ENCODE data around the gene PCCA. TPM values are rescaled to one million over a fixed set of nuclear protein-coding genes. Genes with fewer than 3 reads are reported as not detected.

PCCA gene
- total and polyA plus RNA-seq, 2 of the 13 experiments (the other 11 are each of a cell fraction or from before 2014, with no cell fraction given): 15.0 to 32.2 TPM

DNA sequence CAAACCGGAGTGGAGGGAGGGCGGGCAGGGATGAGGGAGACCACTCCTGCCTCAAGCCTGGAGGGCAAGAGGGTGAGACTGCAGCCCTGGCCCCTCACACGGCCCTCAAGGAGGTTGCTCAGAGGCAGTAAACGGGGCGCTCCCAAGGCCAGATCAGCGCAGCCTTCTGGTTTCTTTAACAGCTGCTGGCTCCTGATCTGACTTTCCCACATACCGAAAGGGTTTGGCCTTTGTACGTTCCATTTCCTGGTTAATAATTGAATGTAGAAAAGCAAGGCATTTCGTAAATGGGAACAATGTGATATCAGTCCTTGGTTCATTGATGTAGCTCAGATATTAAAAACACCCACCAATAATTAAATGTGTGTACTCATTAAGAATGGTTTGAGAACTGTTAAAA is 428.2 kb downstream of the PCCA start:
- peak overlapping the region; percentile 76 for H3K27ac ChIP-seq (ENCODE audit: extremely low read length, insufficient read depth, low read length)
- H3K4me1 ChIP-seq (ENCODE audit: insufficient read depth, low read length): peaks cover 31% of the 10 kb centered on the region
- no peak overlapping the region for H2AFZ ChIP-seq (ENCODE audit: low read length)
- peak overlapping the region; percentile 40 for H3K9ac ChIP-seq (ENCODE audit: insufficient read depth, low read depth, low read length)
- peak; percentile 85 for DNase-seq (ENCODE audit: low spot score)
- H3K4me2 ChIP-seq (ENCODE audit: low read depth, low read length): peak overlapping the region; percentile 65
- in situ Hi-C loops (cut with HindIII; ENCODE audit: extremely low pct_ligation_motif_present, low pct_unique_long_range_greater_than_20kb): loop anchor here (10.0 kb wide), 1 partner anchor 602 kb away; no protein-coding TSS in a partner anchor
- H3K36me3 ChIP-seq (replicated peaks in 1 of 2; ENCODE audit: control insufficient read depth in 1 of 2, insufficient read depth in 2 of 2, low read length in 2 of 2): peaks cover 0 to 4% of the 10 kb centered on the region in 2 experiments; a peak in 1 of 5 replicates
- H3K79me2 ChIP-seq (ENCODE audit: insufficient read depth, low read length): no peaks in the 10 kb centered on the region
- WGBS (ENCODE audit: low lambda C conversion rate): 3% methylated on average over 9 of the region's 9 CpGs
- H3K4me3 ChIP-seq (replicated peaks in 1 of 3; ENCODE audit: insufficient read depth in 1 of 3, low read depth in 2 of 3, low read length in 3 of 3): peak overlapping the region in 2 of 3 experiments; percentile 24 to 45; a peak in 3 of 6 replicates
- H3K27me3 ChIP-seq (ENCODE audit: control insufficient read depth in 1 of 2, insufficient read depth in 2 of 2, low read length in 2 of 2): no peaks in the 10 kb centered on the region
- no peaks in the 10 kb centered on the region for H3K9me3 ChIP-seq (ENCODE audit: low read length)
- CTCF ChIA-PET (ENCODE audit: low intra/inter-chr PET ratio, low total read pairs): no interaction called here
- POLR2A ChIA-PET: interaction anchor here (0.6 to 1.4 kb wide), 5 partner anchors 8 to 428 kb away, joined by 3 to 6 read pairs (median 3); partner anchors contain the start of gene PCCA
- no TSS peak for BruUV-seq (replicated peaks)
- ATAC-seq: peak; percentile 97
- intact Hi-C loops (cut with micrococcal nuclease; ENCODE audit: unreplicated experiment): loop anchor here (5.0 to 10.0 kb wide), 2 partner anchors 430 to 532 kb away; partner anchors contain the start of genes PCCA and ZIC2
- no peaks in the 10 kb centered on the region for H4K20me1 ChIP-seq (ENCODE audit: insufficient read depth, low read length)
- FAIRE-seq: peak; percentile 92
- TF ChIP-seq ZNF225 (CRISPR knock-in tag; IDR thresholded peaks at IDR 0.05) (no peak), ZNF430 (CRISPR knock-in tag; IDR thresholded peaks at IDR 0.05) (no peak), ZNF234 (CRISPR knock-in tag; conservative IDR thresholded peaks at IDR 0.05) (no peak), HMG20A (CRISPR knock-in tag; IDR thresholded peaks at IDR 0.05; ENCODE audit: borderline replicate concordance) (0 out of 2 replicates have a peak, but pooled peaks have one; percentile 26), TOPORS (CRISPR knock-in tag; IDR thresholded peaks at IDR 0.05) (no peak), ISX (CRISPR knock-in tag; conservative IDR thresholded peaks at IDR 0.05) (no peak), SOX5 (CRISPR knock-in tag; IDR thresholded peaks at IDR 0.05; ENCODE audit: borderline replicate concordance) (peak; percentile 63; the same call in 1 of the 2 replicates), SOX13 (IDR thresholded peaks at IDR 0.05) (no peak), SOX13 (CRISPR knock-in tag; conservative IDR thresholded peaks at IDR 0.05 in 1 of 2, IDR thresholded peaks at IDR 0.05 in 1 of 2) (peak in 1 of 2 experiments; percentile 66; a peak in 2 of 4 replicates), ZNF354B (CRISPR knock-in tag; IDR thresholded peaks at IDR 0.05) (no peak), CCDC6 (CRISPR knock-in tag; IDR thresholded peaks at IDR 0.05) (no peak), FOSL2 (CRISPR knock-in tag; IDR thresholded peaks at IDR 0.05) (no peak), ZNF883 (CRISPR knock-in tag; IDR thresholded peaks at IDR 0.05; ENCODE audit: not compliant biosample characterization) (no peak), CCAR2 (optimal IDR thresholded peaks at IDR 0.05; ENCODE audit: low read depth, low read length) (no peak), MAF1 (CRISPR knock-in tag; IDR thresholded peaks at IDR 0.05; ENCODE audit: borderline replicate concordance) (no peak), RFX3 (CRISPR knock-in tag; IDR thresholded peaks at IDR 0.05) (no peak), ZNF792 (CRISPR knock-in tag; IDR thresholded peaks at IDR 0.05) (no peak), CHD2 (IDR thresholded peaks at IDR 0.05; ENCODE audit: low read depth, low read length) (no peak), GLI4 (CRISPR knock-in tag; IDR thresholded peaks at IDR 0.05; ENCODE audit: borderline replicate concordance) (no peak)
- TF ChIP-seq, protein P1, sequence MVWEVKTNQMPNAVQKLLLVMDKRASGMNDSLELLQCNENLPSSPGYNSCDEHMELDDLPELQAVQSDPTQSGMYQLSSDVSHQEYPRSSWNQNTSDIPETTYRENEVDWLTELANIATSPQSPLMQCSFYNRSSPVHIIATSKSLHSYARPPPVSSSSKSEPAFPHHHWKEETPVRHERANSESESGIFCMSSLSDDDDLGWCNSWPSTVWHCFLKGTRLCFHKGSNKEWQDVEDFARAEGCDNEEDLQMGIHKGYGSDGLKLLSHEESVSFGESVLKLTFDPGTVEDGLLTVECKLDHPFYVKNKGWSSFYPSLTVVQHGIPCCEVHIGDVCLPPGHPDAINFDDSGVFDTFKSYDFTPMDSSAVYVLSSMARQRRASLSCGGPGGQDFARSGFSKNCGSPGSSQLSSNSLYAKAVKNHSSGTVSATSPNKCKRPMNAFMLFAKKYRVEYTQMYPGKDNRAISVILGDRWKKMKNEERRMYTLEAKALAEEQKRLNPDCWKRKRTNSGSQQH (CRISPR knock-in tag; IDR thresholded peaks at IDR 0.05; ENCODE audit: low read depth): no peak
- TF ChIP-seq, protein P2, sequence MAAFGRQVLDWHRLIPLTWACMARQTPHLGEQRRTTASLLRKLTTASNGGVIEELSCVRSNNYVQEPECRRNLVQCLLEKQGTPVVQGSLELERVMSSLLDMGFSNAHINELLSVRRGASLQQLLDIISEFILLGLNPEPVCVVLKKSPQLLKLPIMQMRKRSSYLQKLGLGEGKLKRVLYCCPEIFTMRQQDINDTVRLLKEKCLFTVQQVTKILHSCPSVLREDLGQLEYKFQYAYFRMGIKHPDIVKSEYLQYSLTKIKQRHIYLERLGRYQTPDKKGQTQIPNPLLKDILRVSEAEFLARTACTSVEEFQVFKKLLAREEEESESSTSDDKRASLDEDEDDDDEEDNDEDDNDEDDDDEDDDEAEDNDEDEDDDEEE (CRISPR knock-in tag; IDR thresholded peaks at IDR 0.05): no peak
- TF ChIP-seq, protein P3, sequence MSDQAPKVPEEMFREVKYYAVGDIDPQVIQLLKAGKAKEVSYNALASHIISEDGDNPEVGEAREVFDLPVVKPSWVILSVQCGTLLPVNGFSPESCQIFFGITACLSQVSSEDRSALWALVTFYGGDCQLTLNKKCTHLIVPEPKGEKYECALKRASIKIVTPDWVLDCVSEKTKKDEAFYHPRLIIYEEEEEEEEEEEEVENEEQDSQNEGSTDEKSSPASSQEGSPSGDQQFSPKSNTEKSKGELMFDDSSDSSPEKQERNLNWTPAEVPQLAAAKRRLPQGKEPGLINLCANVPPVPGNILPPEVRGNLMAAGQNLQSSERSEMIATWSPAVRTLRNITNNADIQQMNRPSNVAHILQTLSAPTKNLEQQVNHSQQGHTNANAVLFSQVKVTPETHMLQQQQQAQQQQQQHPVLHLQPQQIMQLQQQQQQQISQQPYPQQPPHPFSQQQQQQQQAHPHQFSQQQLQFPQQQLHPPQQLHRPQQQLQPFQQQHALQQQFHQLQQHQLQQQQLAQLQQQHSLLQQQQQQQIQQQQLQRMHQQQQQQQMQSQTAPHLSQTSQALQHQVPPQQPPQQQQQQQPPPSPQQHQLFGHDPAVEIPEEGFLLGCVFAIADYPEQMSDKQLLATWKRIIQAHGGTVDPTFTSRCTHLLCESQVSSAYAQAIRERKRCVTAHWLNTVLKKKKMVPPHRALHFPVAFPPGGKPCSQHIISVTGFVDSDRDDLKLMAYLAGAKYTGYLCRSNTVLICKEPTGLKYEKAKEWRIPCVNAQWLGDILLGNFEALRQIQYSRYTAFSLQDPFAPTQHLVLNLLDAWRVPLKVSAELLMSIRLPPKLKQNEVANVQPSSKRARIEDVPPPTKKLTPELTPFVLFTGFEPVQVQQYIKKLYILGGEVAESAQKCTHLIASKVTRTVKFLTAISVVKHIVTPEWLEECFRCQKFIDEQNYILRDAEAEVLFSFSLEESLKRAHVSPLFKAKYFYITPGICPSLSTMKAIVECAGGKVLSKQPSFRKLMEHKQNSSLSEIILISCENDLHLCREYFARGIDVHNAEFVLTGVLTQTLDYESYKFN (CRISPR knock-in tag; conservative IDR thresholded peaks at IDR 0.05): peak; percentile 80
